B cell (primary cell): ENCODE results near the gene APH1B. TPM values are rescaled to one million over a fixed set of nuclear protein-coding genes. Genes with fewer than 3 reads are reported as not detected.

ENCODE experiments used
- ATAC-seq: fragments of 200-7000 bp; cut with Tn5 transposase; one replicate; pipeline ENCODE4 v1.10.0; 2021; ENCODE audit warnings: low read depth, mild to moderate bottlenecking, moderate number of reproducible peaks, moderate library complexity
- CTCF ChIA-PET: fragments of 350-600 bp; sonication (Branson Sonifier 250); formaldehyde crosslinking; loops from one replicate; lab custom pipeline; 2021; ENCODE audit warnings: antibody characterized with exemption, inconsistent platforms; lab: Charles Lee
- POLR2A ChIA-PET: fragments of 350-600 bp; sonication (Branson Sonifier 250); formaldehyde crosslinking; loops from one replicate; lab custom pipeline; 2021; ENCODE audit warnings: antibody characterized with exemption; lab: Charles Lee
- DNase-seq: peaks from one replicate; pipeline ENCODE4 v3.0.0; 2013
- H2AFZ ChIP-seq: 2 replicates; pipeline ENCODE4 v1.6.1; 2012; ENCODE audit warnings: mild to moderate bottlenecking, low read depth, low read length; ENCODE audit not compliant: insufficient read depth, poor library complexity, severe bottlenecking
- H3K27ac ChIP-seq, 2 donors: 1 replicate in 1 of 2; 2 replicates in 1 of 2; pipeline ENCODE4 v1.5.1; 2012 to 2013; ENCODE audit warnings: low read length in 2 of 2, mild to moderate bottlenecking in 2 of 2, moderate library complexity in 1 of 2
- H3K27me3 ChIP-seq, 4 experiments: fragments of 200-600 bp in 1 of 4; sonication (generic) in 1 of 4; replicated peaks in 1 of 4; 1 replicate in 2 of 4; 2 replicates in 2 of 4; pipeline versions ENCODE4 v1.6.1 to v1.7.0; 2013 to 2016; ENCODE audit warnings: low read length in 3 of 4, mild to moderate bottlenecking in 2 of 4, mixed read lengths in 1 of 4, moderate library complexity in 1 of 4; ENCODE audit not compliant: insufficient read depth in 4 of 4, control insufficient read depth in 3 of 4; ENCODE audit errors: control extremely low read depth in 1 of 4
- H3K36me3 ChIP-seq, 2 experiments: replicated peaks in 1 of 2; 1 replicate in 1 of 2; 2 replicates in 1 of 2; pipeline versions ENCODE4 v1.6.1 to v1.7.1; 2013; ENCODE audit warnings: low read length in 1 of 2; ENCODE audit not compliant: insufficient read depth in 2 of 2, control insufficient read depth in 1 of 2; ENCODE audit errors: control extremely low read depth in 1 of 2, extremely low read depth in 1 of 2
- H3K4me1 ChIP-seq, 2 donors: fragments of 200-600 bp in 1 of 2; sonication (generic) in 1 of 2; 1 replicate in 1 of 2; 2 replicates in 1 of 2; pipeline versions ENCODE4 v1.5.1 to v1.6.1; 2013 to 2017; ENCODE audit warnings: low read length in 2 of 2; ENCODE audit not compliant: control insufficient read depth in 2 of 2, insufficient read depth in 2 of 2
- H3K4me2 ChIP-seq: replicated peaks from 2 replicates; pipeline ENCODE3; 2012; ENCODE audit warnings: mild to moderate bottlenecking, low read depth, low read length; ENCODE audit not compliant: poor library complexity, severe bottlenecking
- H3K4me3 ChIP-seq, 5 experiments: fragments of 200-600 bp in 1 of 5; sonication (generic) in 1 of 5; 1 replicate in 3 of 5; 2 replicates in 2 of 5; pipeline versions ENCODE4 v1.5.1 to v1.7.0; 2011 to 2016; ENCODE audit warnings: low read length in 4 of 5, mild to moderate bottlenecking in 4 of 5, low read depth in 2 of 5, control low read depth in 1 of 5, moderate library complexity in 1 of 5; ENCODE audit not compliant: insufficient read depth in 1 of 5; ENCODE audit errors: control extremely low read depth in 1 of 5, extremely low read depth in 1 of 5
- H3K79me2 ChIP-seq: fragments of 200-600 bp; sonication (generic); one replicate; pipeline ENCODE4 v1.6.0; 2016; ENCODE audit warnings: low read length; ENCODE audit not compliant: control insufficient read depth, insufficient read depth
- H3K9ac ChIP-seq: fragments of 200-600 bp; sonication (generic); 2 replicates; pipeline ENCODE4 v1.6.1; 2017; ENCODE audit warnings: mild to moderate bottlenecking, low read length, moderate library complexity
- H3K9me3 ChIP-seq, 3 donors: one replicate each; pipeline versions ENCODE4 v1.6.1 to v1.7.1; 2013; ENCODE audit warnings: low read length in 2 of 3; ENCODE audit not compliant: control insufficient read depth in 2 of 3, insufficient read depth in 1 of 3; ENCODE audit errors: control extremely low read depth in 1 of 3
- H4K20me1 ChIP-seq: 2 replicates; pipeline ENCODE4 v1.6.0; 2012; ENCODE audit warnings: mild to moderate bottlenecking, low read length; ENCODE audit not compliant: insufficient read depth, control insufficient read depth, poor library complexity, severe bottlenecking
- H3K27ac Mint-ChIP-seq: one replicate; pipeline ENCODE4 v1.8.0; 2021; ENCODE audit warnings: mixed read lengths
- H3K27me3 Mint-ChIP-seq: one replicate; pipeline ENCODE4 v1.8.0; 2021; ENCODE audit warnings: mixed read lengths
- H3K4me1 Mint-ChIP-seq: one replicate; pipeline ENCODE4 v1.8.0; 2021; ENCODE audit warnings: mixed read lengths
- H3K4me3 Mint-ChIP-seq: one replicate; pipeline ENCODE4 v1.8.0; 2021; ENCODE audit warnings: mixed read lengths
- H3K9me3 Mint-ChIP-seq: one replicate; pipeline ENCODE4 v1.8.0; 2022; ENCODE audit warnings: mixed read lengths; ENCODE audit not compliant: insufficient read depth
- CTCF ChIP-seq: fragments of 200-600 bp; IDR thresholded peaks from one replicate; pipeline ENCODE4 v1.8.0; 2022; ENCODE audit warnings: antibody characterized with exemption, mild to moderate bottlenecking
- EZH2 ChIP-seq: IDR thresholded peaks from 2 replicates; pipeline ENCODE4 v1.6.1; 2012; ENCODE audit warnings: borderline replicate concordance, low read depth, mild to moderate bottlenecking, moderate library complexity, low read length; ENCODE audit not compliant: insufficient read depth, poor library complexity, severe bottlenecking
- WGBS: methylation state at CpG from one replicate; pipeline ENCODE4 v1.1.5; 2013; ENCODE audit warnings: missing lambda C conversion rate; ENCODE audit not compliant: insufficient coverage; 5-methylcytosine and 5-hydroxymethylcytosine counted together
- intact Hi-C: fragments of 100-400 bp; cut with micrococcal nuclease; formaldehyde crosslinking; loops from one replicate; pipeline ENCODE4 v1.10.0; 2022
- polyA plus RNA-seq: library from polyadenylated mRNA; depleted of rRNA; stranded (reverse); fragments of >200 nt; gene quantifications from 2 replicates; pipeline ENCODE4 v1.2.3, GENCODE V29; 2012
- total RNA-seq, 2 donors: library from RNA; stranded (reverse); fragments of 120-200 nt in 1 of 2; gene quantifications; 1 replicate in 1 of 2; 2 replicates in 1 of 2; pipeline versions ENCODE4 v1.2.3 to v1.2.4, GENCODE V29; 2013 to 2022

Gene APH1B
- total and polyA plus RNA-seq, 2 donors (not counting 1 experiment from before 2014, with no cell fraction given): 7.6 to 45.2 TPM

DNA sequence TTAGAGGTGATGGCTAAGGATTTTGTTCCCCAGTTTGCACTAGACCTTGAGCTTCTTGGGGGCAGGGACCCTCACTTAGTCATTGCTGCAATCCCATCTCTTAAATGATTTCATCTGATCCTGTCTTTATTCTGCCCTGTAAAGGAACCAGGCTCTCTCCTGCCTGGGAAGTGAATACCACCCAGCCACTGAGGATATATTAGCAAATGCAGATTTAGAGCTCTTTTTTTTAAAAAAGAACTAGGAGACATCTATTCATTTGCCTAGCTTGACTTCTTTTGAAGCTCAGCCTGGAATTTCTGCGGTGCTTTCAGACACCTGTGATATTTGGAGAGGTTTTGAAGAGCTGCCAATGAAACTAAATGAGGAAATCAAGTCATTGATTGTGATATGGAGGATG, 62.4 kb downstream of the APH1B start:
- H3K27ac Mint-ChIP-seq: no peak overlapping the region

DNA sequence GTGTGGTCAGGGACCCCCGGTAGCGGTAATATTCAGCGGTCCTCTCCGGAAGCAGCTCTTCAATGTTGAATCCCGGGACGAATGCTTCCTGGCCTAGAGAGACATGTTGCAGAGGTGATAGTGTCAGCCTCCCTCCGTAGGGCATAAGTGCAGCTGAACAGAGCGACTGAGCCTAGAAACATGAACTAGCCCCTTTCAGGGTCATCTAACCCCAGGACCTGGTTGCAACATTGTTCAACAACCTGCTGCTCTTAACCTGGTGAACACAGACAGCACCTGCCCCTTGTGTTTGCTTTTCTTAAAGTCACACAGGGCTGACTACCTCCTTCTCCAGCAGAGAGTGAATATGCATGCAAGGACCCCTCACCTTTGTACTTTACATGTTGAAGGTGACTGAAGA, 62.9 kb downstream of the APH1B start:
- Histone ChIP-seq H3K4me3 (no peak overlapping the region), H3K79me2 (no peaks in the 10 kb centered on the region), H3K27me3 (no peaks in the 10 kb centered on the region), H3K9ac (no peak overlapping the region), H2AFZ (no peak overlapping the region), H3K9me3 (no peaks in the 10 kb centered on the region), H3K4me1 (peaks cover 0 to 9% of the 10 kb centered on the region in 2 donors), H3K27ac (no peak overlapping the region), H3K36me3 (no peaks in the 10 kb centered on the region), H3K4me2 (no peak overlapping the region), H4K20me1 (no peaks in the 10 kb centered on the region)
- intact Hi-C loops: no loop called here
- Mint-ChIP-seq H3K9me3 (no peaks in the 10 kb centered on the region), H3K4me3 (no peak overlapping the region), H3K27me3 (no peaks in the 10 kb centered on the region), H3K4me1 (peaks cover 16% of the 10 kb centered on the region), H3K27ac (no peak overlapping the region)
- TF ChIP-seq EZH2 (no peak), CTCF (no peak)
- ChIA-PET POLR2A (no interaction called here), CTCF (interaction anchor here (1.2 kb wide), 1 partner anchor 11 kb away, joined by 3 read pairs; no protein-coding TSS in a partner anchor)
- no peak for ATAC-seq
- DNase-seq: no peak
- WGBS: 87% methylated on average over 8 of the region's 8 CpGs

More for the DNA sequence above, 62.4 kb downstream of the APH1B start:
- no peaks in the 10 kb centered on the region for H3K27me3 Mint-ChIP-seq
- H3K4me1 Mint-ChIP-seq: peaks cover 16% of the 10 kb centered on the region
- ChIA-PET CTCF (interaction anchor here (1.2 kb wide), 1 partner anchor 11 kb away, joined by 3 read pairs; no protein-coding TSS in a partner anchor), POLR2A (no interaction called here)
- no peaks in the 10 kb centered on the region for H4K20me1 ChIP-seq
- H3K27me3 ChIP-seq: no peaks in the 10 kb centered on the region
- H3K4me1 ChIP-seq: peaks cover 0 to 9% of the 10 kb centered on the region in 2 donors
- no peaks in the 10 kb centered on the region for H3K9me3 ChIP-seq
- no peak overlapping the region for H2AFZ ChIP-seq
- WGBS: 100% methylated on average over 1 of the region's 1 CpG
- TF ChIP-seq EZH2: no peak
- no peak for TF ChIP-seq CTCF
- intact Hi-C loops: no loop called here
- H3K36me3 ChIP-seq: no peaks in the 10 kb centered on the region
- H3K4me2 ChIP-seq: no peak overlapping the region
- no peak overlapping the region for H3K9ac ChIP-seq
- H3K79me2 ChIP-seq: no peaks in the 10 kb centered on the region
- ATAC-seq (no peak), DNase-seq (no peak)
- H3K4me3 ChIP-seq: no peak overlapping the region
- no peak overlapping the region for H3K4me3 Mint-ChIP-seq
- no peak overlapping the region for H3K27ac ChIP-seq
- H3K9me3 Mint-ChIP-seq: no peaks in the 10 kb centered on the region
